IPS-NIHi11 (cell line): ENCODE measurements around the gene LRRC7.

ENCODE experiments used
- DNase-seq: peaks from one replicate; pipeline ENCODE4 v3.0.0; 2012; ENCODE audit warnings: mixed read lengths, low spot score

LRRC7 gene

DNA sequence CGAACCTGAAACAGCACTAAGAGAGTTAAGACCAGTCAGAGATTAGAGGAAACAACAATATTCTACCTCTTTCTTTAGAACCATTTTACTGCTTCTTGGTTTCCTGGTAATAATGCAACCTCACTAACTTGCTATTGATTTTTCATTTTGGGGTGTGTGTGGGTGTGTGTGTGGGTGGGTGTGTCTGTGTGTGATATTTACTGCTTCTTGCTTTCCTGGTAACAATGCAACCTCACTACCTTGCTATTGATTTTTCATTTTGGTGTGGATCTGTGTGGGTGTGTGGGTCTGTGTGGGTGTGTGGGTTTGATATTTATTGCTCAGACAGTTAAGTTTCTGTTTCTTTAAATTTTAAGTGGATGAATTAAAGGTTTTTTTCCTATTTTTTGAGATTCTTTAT lies 208.8 kb downstream of the LRRC7 start:
- DNase-seq = no peak

DNA sequence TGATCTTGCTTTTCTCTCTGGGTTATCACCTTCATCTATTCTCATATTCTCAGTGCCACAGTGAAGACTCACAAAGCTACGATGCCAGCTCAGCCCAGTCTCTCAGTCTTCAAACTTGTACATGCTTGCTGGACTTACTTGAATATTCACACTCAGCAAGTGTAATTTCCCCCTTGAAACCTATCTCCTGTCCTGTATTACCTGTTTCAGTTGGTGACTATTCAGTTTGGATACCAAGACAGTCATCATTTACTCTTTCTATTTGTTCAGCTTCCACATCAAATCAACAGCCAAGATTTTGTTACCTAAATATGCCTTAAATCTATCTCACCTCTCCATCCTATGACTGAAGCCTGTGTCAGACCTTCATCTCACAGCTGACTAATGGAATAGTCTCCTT lies 209.7 kb downstream of the LRRC7 start:
- no peak for DNase-seq

DNA sequence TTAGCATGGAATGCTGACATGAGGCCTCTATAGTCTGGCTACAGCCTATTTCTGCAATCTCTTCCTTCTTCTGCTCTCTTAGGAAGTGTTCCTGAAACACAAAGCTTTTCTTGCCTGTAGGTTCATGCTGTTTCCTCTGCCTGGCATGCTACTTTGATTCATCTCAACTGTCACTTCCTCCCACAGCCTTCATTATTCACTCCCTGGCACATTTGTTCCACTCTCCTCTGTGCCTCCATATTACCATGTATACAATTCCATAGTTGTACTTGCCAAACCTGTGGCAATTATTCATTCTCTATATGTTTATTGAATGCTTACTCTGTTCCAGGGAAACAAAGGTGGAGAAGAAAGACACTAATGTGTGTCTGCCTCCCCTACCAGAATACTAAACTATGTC lies 210.2 kb downstream of the LRRC7 start:
- no peak for DNase-seq

DNA sequence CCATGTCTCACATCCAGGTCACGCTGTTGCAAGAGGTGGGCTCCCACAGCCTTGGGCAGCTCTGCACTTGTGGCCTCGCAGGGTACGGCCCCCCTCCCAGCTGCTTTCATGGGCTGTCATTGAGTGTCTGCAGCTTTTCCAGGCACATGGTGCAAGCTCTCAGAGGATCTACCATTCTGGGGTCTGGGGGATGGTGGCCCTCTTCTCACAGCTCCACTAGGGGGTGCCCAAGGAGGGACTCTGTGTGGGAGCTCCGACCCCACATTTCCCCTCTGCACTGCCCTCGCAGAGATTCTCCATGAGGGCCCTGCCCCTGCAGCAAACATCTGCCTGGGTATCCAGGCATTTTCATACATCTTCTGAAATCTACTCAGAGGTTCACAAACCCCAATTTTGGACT lies 219.4 kb downstream of the LRRC7 start:
- DNase-seq = no peak

DNA sequence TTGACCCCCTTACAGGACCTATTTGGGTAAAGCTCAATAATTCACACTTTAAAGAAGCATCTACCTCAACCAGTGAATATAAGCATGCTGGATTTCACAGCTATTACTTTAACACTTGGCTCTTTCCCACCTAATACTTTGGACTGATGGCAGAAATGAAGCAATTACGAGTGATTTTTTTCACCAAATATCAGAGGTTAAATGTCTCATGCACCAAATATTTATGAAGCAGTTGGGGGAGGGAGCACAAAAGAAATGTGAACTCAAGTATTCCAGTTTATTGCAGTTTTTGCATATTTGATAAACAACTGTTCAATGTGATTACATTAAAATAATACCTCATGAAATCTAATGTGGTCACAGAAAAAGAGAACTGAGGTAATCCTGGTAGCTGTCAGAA lies 223.6 kb downstream of the LRRC7 start:
- DNase-seq = no peak

DNA sequence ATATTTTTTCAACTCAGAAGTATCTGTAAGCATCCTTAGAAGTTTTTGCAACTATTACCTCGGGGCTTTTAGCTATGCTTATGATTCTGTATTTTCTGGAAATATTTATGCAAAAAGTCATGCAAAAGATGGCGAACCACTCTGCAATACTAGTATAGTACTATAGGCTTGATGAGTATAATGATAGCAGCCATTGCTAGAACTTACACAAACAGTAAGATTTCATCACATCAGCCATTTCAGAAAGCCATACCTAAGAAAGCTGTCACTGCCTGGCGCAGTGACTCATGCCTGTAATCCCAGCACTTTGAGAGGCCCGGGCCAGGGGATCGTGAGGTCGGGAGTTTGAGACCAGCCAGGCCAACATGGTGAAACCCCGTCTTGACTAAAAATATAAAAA lies 227.1 kb downstream of the LRRC7 start:
- DNase-seq = no peak

DNA sequence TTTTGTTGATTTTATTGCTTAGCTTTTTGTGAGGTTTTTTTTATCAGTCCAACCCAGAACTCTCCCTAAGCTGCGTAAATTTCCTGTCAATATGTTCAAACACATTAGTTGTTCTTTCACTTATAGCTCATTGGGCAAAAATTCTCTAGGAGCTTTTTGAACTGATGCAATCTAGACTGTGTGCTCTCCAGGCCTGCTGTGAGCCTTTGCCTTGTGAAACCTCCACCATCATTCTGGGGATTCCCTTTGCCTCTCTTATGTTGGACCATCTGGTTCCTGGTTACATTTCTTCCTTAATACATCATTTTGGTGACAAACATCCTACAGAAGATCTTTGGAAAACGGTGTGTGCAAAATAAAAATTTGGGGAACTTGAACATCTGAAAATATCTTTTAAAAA lies 247.2 kb downstream of the LRRC7 start:
- no peak for DNase-seq

DNA sequence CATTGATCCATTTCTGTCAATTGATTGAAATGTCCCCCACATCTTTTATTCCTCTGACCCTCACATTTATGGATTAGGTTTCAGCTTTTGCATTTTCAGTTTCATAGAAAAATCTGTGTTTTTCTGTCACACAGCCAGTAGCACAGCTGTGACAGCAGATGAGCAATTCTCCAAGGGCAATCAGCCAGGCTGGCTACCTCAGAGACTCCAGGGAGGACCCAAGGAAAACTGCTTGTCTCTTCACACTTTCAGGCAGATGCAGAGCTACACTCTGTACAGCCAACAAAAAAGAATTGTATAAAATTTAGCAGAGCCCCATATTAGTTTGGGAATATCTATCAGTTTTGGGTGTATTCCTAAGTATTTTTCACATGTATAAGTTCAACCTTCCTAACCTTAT lies 257.2 kb downstream of the LRRC7 start:
- DNase-seq = no peak

DNA sequence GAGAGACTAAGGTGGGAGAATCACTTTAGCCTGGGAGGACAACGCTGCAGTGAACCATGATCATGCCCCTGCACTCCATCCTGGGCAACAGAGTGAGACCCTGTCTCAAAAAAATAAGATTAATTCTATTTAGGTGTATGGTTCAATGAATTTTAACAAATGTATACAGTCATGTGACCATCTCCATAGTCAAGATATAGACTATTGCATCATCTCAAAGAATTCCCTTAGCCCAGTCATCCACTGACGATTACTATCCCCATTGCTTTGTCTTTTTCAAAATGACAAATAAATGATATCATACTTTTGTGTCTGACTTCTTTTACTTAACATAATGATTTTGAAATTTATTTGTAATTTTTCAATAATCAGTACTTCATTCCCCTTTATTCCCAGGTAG lies 260.0 kb downstream of the LRRC7 start:
- no peak for DNase-seq

DNA sequence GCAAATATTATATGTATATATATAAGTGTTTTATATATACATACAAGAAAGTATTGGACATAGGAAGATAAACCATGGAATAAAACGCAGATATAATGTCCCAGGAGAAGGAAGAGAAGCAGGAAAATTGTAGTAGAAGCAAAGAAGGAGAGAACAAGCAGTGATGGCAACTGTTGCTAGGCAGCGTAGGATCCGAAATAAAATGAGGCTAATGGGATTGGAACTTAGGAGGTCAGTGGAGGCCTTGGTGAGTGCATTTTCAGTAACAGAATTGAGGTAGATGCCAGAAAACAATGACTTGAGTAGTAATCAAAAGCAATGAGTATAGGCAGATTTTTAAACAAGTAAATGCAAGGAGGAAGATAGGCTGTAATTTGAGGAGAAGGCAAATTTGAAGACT lies 265.8 kb downstream of the LRRC7 start:
- no peak for DNase-seq

DNA sequence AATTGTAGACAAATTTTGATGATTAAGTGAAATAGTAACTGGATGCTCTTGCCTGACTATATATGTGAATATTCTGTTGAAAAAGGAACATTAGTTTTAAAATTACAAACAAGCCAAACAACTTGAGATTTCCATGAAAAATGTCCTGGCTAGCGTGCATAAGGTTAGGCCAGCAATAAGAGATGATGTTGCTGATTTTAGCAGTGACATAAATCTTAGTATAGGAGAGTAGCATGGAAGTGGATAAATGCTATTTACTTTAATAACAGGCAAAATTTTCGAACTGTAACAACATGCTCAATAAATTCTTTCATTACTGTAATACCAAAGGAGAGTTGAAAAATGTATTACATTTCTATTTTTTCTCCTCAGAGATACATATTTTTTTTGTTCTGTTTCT lies 266.6 kb downstream of the LRRC7 start:
- no peak for DNase-seq

DNA sequence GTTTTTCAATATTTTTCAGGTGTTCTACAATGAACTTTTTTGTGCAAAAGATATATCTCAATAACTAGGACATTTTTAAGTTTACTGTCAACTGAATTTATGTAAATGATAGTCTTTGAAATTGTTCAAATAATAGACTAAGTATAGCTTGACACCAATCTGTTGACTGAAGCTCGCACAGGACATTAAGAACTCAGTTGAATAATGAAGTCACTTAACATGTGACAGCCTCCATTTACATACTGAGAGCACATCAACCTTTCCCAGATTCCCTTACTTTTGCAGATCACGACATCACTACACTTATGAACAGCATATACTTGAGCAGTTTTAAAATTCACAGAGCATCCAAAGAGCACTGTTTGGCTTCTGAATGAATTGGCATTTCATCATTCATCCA lies 268.2 kb downstream of the LRRC7 start:
- DNase-seq = no peak

DNA sequence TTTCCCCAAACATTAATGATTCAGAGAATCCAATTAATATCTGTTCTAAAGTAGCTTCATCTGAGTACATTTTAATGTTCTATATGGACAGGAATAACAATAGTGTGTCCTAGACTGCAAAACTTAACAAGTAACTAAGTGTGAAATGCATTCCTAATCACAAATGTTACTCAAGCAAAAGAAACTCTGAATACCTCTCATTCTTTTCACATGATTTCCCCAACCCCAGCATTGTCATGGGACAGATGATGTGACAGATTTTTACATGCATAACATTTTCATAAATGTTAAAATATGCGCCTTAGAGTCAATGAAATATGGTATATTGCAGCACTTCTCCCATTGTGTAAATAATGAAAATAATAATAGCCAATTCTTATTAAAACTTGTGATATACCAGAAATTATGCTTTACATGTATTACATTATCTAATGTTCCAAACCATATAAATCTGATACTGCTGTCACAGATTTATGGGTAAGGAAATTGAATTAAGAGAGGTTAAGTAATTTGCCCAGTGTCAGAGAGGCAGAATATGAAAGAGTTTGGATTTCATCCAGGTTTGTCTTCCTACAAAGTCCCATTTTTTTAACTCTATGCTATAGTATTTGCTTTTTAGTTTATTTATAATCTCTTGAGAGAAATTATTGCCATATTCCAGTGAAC lies 269.4 kb downstream of the LRRC7 start:
- no peak for DNase-seq

DNA sequence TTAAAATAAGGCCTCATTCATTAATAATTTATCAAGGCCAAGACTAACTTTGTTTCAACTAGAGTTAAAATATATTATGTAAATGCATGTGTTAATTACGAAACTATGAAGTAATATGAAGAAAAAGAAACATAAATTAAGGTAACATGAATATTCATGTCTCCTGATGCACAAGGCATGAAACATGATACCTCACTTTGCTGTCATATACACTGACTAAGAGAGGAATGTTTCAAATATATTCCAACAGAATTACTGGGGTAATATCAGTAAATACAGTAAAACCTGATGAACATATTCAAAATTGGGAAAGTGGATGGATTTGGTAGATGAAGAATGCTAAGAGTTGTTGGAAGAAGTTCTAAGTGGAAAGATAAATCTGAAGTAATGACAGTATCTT lies 274.6 kb downstream of the LRRC7 start:
- DNase-seq = no peak

DNA sequence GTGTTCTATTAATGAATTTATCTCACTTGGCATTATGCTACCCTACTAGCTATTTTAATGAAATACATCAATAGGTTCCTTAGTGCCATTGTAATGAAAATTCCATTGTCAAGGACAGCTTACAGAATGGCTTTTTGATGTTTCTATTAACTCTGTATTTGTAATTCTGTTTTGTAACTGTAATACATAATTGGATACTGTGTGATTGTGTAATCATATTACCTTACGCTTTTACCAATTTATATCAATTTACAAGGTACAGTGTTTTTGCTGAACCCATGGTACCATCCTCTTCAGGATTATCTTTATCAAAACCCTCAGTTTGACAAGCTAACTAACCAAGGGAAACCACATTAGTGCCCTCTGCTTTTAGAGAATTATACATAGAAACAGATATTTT lies 277.9 kb downstream of the LRRC7 start:
- no peak for DNase-seq

DNA sequence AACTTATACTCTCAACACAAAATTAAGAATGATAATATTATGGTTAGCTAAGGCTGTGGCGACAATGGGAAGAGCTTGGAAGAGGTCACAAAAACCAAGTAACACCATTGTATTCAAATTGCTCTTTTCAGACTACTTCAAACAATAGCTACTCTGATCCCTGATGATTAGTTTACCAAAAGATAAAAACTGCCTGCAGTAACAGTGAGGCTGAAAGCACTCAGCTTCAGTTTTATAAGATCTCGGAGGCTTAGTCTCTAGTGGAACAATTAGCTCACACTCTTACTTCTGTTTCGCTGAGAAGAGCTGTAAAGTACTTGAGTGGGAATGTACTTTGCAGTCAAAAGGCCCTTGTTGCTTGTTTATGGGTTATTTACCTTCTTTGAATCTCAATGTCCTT lies 278.5 kb downstream of the LRRC7 start:
- DNase-seq = no peak

DNA sequence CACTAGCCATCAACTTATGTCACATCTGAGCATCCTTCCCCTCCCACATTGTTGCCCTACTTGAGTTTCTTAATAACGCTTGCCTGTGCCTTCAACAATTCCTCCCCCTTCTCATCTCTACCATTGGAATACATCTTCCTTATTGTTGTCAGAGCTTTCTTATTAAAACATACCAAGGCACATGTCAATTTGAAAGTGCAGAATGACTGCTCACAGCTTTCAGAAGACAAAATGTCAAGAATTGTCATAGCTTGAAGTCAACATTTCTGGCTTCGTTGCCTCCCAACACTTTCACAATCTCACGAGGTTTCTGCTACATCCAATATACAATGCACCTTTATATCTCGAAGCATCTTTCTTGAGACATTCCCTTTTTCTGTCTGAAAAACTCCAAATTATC lies 279.9 kb downstream of the LRRC7 start:
- DNase-seq = no peak

DNA sequence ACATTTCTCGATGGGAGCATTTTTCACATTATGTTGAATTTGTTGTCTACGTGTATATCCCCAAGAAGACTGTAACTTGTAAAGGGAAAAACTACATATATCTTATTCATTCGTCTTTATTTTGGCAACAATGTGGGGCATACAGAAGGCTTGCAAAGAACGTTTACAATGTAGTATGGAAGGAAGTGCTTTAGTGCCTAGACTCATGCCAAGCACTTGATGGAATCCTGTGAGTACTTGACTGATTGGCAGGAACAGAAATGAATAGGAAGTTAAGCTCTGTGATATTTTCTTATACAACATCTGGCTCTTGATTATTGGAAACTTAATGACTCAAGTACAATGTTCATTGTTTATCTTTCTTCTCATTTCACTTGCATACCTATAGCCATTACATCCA lies 284.4 kb downstream of the LRRC7 start:
- no peak for DNase-seq

DNA sequence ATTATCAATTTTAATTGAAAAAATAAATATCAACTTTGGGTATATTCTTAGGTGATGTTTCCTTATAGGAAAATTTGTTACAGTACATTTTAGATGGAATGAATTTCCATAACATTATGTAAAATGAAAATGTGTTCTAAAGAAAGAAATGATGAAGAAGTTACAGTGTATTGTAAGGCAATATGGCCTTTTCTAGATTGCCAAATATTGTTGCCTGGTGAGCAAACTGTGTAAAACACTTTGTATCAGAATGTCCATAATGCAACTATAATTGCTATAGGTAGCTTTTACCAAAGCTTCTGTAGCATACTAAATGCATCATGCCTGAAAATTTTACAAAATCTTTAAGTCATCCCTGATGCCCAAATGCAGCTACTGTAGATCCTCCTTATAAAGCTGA lies 285.0 kb downstream of the LRRC7 start:
- DNase-seq = no peak

DNA sequence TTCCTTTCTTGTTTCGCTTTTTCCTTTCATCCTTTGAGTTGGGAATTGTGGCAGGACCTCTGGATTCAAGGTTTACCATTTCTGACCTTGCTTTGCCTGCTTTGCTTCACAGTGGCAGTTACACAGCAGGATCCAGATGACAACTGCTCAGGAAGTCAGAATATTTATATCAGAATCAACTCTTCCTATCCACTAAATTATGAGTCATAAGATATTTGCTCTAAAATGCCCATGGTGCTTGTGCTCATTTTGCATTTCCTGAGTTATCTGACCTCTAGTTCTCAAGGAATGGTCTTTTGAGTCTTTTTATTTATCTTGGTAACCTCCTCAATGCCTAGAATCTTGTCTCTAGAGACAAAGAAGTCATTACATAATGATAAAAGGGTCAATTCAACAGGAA lies 290.8 kb downstream of the LRRC7 start:
- DNase-seq = no peak

DNA sequence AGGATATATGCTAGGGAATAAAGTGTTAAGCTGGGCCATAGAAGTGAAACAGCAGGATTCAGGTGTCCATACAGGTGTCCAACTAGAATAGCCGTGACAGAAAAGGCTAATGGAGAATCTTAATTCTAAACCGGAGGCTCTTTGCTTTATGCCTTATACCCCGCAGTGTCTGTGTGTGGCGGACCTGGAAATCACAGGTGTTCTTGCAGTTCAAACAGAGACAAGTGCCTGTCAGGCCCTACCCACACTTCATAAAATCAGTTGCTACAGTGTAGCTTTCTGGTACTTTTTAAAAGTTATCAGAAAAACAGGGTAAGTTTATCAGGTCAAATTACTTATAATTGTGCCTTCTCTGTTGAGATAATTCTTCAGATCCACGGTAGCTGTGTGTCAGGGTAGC lies 293.9 kb downstream of the LRRC7 start:
- DNase-seq = no peak

DNA sequence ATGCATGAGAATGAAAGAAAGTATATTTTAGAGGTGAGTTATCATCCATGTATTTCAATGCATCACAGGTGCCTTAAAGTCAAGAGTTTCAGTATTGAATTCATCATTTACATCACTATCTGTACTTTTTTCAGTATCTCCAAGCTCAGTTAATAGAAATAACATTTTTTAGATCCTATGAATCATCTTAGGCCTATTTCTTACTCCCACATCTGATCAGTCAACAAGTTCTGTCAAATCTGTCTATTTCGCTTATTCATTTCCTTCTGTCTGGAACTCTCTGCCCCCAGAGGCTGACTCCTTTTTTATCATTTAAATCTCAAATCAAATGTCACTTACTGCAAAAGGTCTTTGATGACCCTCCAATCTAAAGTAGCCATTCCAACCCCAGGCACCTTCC lies 295.2 kb downstream of the LRRC7 start:
- no peak for DNase-seq

DNA sequence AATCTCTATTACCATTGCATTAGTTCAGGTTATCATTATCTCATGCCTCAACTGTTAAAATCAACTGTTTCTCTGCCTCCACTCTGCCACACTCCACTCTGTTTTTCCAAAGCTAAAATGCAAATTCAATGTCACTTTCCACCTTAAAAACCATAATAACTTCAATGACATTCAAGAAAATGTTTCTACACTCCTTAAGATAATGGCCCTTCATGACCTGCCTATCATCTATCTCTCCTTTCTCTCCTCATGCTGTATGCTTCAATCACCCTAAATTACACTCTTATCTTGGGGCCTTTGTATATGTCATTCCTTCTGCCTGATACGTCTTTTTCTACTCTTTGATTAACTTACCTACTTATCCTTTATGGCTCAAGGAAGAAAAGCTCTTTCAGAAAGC lies 296.0 kb downstream of the LRRC7 start:
- no peak for DNase-seq

DNA sequence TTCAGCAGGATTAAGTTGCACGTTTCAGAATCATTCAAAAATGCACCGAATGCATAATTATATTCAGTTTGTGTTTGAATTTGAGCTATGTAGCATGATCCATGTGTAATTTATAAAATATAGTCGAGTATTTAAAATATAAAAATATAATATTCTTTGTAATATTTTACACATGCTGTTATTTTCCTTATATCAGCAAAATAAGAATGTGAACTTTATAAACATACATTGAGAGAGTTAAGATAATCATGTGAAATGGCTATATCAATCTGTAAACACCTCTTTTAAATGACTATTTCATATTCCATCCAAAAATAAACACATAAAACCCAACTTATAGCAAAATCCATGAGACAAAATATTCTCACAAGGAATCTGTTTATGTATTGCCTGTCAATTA lies 303.7 kb downstream of the LRRC7 start:
- DNase-seq = no peak

DNA sequence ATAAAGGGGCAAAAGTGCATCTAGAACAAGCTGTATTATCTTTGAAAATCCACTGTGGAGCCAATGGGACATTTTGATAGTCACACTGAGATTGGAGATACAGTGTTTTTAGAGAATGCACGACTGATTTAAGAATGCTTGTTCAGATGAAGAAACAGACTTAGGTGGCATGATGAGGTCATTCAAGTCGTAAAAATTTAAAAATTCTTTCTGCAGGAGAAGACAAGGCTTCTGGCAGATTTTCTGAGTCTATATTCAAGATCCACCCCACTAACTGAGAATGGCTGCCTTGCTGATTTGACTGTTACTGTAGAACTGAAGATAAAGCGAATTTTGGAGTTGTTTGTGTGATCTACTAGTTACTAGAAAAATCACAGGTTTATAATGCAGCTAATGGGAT lies 310.6 kb downstream of the LRRC7 start:
- DNase-seq = no peak
